22Rv1 (cell line): ENCODE data around the gene DENND1A.

Experiments used
- CTCF ChIP-seq: fragments of 450-650 bp; IDR thresholded peaks from 2 replicates; pipeline ENCODE4 v1.5.1; 2017; ENCODE audit warnings: mild to moderate bottlenecking
- ZFX ChIP-seq: fragments of 450-650 bp; IDR thresholded peaks from 2 replicates; pipeline ENCODE4 v1.6.1; 2017; ENCODE audit warnings: antibody characterized with exemption, borderline replicate concordance

DNA sequence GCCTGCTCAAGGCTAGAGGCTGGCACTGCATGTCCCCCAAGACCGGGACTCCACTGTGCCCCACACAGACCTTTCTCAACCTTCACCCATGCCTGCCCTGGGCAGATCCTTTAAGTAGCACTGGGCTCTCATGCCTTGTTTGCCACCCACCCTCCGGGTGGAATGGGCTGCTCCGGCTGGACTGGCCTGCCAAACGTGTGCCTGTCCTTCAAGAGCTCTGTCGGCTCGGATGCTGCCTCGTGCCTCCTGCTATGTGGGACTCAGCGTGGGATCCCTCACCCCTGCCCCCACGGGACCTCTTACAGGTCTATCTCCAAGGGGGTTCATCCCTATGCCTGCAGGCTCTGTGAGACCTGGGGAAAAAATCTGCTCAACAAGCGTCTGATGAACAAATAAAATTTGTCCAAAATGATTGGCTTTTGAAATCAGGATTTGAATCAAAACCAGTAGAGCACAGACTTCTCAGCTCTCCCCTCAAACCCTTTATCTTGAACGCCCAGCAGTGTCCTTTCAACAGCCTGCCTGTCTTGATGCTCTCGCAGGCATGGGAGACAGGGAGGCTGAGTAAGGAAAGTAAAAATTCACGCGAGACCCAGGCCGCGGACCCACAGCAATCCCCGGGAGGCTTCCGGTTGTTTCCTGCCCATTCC is 517.6 kb downstream of the DENND1A start:
- TF ChIP-seq CTCF (no peak), ZFX (no peak)
